ENCODE results near the gene ZNF513. TPM values are rescaled to one million over a fixed set of nuclear protein-coding genes. Genes with fewer than 3 reads are reported as not detected.

ZNF513 gene
- total and polyA plus RNA-seq, 2 experiments from 2014 or later, result 31.7 to 35.8 TPM

DNA sequence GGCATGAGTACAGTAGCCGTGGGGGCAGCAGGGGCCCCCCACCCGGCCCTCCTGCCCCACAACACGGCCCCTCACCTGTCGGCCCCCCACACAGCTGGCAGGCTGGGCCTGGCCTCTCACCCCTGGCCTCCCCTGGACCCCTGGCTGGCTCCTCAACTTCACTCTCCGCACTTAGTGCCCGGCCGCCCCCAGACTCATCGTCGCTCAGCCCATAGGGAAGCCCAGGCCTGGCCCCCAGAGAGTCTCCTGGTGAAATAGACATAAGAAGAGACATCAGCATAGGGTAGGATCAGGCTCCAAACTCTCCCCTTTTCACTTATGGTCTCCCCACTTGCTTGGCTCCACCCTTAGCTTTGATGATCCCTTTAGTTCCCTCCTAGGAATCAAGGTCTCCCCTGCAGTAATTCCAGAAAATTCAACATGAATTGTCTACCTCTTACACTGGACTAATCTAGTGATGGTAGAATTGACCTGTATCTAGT lies 1.7 kb downstream of the ZNF513 start:
- Histone ChIP-seq H3K27ac (peak overlapping the region; percentile 96), H3K4me1 (ENCODE audit: low read depth) (peaks cover 7% of the 10 kb centered on the region), H3K27me3 (no peaks in the 10 kb centered on the region), H3K36me3 (peaks cover 43% of the 10 kb centered on the region), H3K9me3 (ENCODE audit: low read depth) (no peaks in the 10 kb centered on the region), H3K4me3 (peak overlapping the region; percentile 62)
- no peak for DNase-seq (ENCODE audit: low read depth in 1 of 2, low spot score in 1 of 2)
- TF ChIP-seq, protein P1, sequence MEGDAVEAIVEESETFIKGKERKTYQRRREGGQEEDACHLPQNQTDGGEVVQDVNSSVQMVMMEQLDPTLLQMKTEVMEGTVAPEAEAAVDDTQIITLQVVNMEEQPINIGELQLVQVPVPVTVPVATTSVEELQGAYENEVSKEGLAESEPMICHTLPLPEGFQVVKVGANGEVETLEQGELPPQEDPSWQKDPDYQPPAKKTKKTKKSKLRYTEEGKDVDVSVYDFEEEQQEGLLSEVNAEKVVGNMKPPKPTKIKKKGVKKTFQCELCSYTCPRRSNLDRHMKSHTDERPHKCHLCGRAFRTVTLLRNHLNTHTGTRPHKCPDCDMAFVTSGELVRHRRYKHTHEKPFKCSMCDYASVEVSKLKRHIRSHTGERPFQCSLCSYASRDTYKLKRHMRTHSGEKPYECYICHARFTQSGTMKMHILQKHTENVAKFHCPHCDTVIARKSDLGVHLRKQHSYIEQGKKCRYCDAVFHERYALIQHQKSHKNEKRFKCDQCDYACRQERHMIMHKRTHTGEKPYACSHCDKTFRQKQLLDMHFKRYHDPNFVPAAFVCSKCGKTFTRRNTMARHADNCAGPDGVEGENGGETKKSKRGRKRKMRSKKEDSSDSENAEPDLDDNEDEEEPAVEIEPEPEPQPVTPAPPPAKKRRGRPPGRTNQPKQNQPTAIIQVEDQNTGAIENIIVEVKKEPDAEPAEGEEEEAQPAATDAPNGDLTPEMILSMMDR (IDR thresholded peaks at IDR 0.05; ENCODE audit: low read depth, low read length), result no peak

DNA sequence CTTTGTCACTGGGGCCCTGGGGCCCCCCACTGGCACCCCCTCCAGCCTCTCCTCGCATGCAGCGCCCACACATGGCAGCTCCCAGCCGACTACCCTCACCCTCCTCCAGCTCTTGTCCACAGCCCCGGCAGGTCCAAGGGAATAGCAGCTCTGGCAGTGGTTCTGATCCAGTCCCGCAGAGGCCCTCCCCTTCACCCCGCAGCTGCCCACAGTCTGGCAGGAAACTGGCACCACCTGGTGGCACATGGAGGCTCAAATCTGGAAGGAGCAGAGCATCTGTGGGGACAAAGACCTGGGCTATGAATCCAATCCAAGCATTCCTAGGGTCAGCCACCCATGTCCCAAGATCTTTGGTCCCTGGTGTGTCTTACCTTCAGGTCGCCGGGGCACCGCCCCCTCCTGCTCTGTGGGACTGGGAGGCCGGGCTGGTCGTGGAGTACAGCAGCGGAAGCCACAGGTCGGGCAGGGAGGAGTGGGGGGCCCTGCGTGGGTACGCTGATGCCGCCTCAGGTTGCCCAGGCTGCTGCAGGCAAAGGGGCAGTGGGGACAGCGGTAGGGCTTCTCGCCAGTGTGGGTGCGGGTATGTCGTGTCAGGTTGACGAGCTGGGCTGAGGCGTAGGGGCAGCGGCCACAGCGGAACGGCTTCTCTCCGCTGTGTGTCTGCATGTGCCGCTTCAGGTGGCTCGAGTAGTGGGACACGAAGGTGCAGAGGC lies 2.3 kb downstream of the ZNF513 start:
- Histone ChIP-seq H3K4me3 (no peak overlapping the region), H3K9me3 (ENCODE audit: low read depth) (no peaks in the 10 kb centered on the region), H3K4me1 (ENCODE audit: low read depth) (peaks cover 7% of the 10 kb centered on the region), H3K27ac (peak overlapping the region; percentile 96), H3K27me3 (no peaks in the 10 kb centered on the region), H3K36me3 (peaks cover 48% of the 10 kb centered on the region)
- peak in 1 of 2 donors; percentile 21 for DNase-seq (ENCODE audit: low read depth in 1 of 2, low spot score in 1 of 2)
- TF ChIP-seq, protein P1 (IDR thresholded peaks at IDR 0.05; ENCODE audit: low read depth, low read length), result peak; percentile 11

DNA sequence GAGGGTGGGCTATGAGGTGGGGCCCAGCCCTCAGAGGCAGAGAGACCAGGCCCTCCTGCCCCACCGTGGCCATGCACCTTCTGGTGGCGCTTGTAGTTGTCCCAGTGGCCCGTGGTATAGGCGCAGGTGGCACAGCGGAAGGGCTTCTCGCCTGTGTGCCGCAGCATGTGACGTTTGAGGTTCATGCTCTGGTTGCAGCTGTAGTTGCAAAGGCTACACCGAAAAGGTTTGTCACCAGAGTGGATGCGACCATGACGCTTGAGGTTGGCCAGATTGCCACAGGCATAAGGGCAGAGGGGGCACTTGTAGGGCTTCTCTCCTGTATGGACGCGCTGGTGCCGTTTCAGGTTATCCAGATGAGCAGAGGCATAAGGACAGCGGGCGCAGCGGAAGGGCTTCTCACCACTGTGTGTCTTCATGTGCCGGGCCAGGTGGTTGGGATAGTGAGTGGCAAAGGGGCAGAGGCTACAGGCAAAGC lies 2.9 kb downstream of the ZNF513 start:
- Histone ChIP-seq H3K36me3 (peaks cover 53% of the 10 kb centered on the region), H3K4me1 (ENCODE audit: low read depth) (peaks cover 7% of the 10 kb centered on the region), H3K4me3 (no peak overlapping the region), H3K27ac (peak overlapping the region; percentile 50), H3K27me3 (no peaks in the 10 kb centered on the region), H3K9me3 (ENCODE audit: low read depth) (no peaks in the 10 kb centered on the region)
- TF ChIP-seq, protein P1 (IDR thresholded peaks at IDR 0.05; ENCODE audit: low read depth, low read length), result no peak
- no peak for DNase-seq (ENCODE audit: low read depth in 1 of 2, low spot score in 1 of 2)

DNA sequence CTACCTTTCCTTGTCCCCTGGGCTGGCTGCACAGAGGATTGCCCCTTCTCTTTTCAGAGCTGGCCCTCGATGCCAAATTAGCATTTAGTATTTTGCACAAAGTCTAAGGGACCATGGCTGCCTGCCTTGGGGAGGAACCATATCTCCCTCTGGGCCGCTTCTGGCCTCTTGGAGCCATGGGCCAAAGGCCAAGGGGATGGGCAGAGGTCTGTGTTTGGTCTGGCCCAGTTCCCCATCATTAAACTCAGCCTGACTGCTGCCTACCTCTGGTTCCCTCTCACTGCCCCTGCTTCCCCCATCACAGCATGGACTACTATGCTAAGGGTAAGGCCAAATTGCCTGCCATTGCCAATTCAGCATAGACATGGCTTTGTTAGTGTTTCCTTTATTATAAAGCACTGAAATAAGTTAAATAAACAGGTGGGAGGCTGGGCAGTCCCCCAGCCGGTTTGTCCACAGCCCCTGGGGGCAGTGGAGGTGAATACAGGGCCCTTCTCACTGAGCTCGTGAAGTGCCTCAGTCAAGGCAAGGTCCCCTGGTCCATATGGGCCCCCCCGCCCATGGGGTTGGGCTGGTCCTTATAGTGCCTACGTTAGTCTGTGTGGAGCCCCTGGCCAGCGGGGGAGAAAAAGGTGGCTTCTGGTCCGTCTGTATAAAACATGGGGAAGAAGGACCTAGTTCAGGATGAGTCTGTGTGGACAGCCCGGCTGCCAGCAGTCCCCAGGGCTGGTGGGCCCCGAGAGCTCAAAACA lies 3.5 kb downstream of the ZNF513 start:
- H3K4me3 ChIP-seq, result no peak overlapping the region
- H3K4me1 ChIP-seq (ENCODE audit: low read depth), result peaks cover 11% of the 10 kb centered on the region
- H3K27ac ChIP-seq, result peak overlapping the region; percentile 50
- no peak for DNase-seq (ENCODE audit: low read depth in 1 of 2, low spot score in 1 of 2)
- peaks cover 49% of the 10 kb centered on the region for H3K36me3 ChIP-seq
- no peaks in the 10 kb centered on the region for H3K27me3 ChIP-seq
- TF ChIP-seq, protein P1 (IDR thresholded peaks at IDR 0.05; ENCODE audit: low read depth, low read length), result no peak
- no peaks in the 10 kb centered on the region for H3K9me3 ChIP-seq (ENCODE audit: low read depth)

DNA sequence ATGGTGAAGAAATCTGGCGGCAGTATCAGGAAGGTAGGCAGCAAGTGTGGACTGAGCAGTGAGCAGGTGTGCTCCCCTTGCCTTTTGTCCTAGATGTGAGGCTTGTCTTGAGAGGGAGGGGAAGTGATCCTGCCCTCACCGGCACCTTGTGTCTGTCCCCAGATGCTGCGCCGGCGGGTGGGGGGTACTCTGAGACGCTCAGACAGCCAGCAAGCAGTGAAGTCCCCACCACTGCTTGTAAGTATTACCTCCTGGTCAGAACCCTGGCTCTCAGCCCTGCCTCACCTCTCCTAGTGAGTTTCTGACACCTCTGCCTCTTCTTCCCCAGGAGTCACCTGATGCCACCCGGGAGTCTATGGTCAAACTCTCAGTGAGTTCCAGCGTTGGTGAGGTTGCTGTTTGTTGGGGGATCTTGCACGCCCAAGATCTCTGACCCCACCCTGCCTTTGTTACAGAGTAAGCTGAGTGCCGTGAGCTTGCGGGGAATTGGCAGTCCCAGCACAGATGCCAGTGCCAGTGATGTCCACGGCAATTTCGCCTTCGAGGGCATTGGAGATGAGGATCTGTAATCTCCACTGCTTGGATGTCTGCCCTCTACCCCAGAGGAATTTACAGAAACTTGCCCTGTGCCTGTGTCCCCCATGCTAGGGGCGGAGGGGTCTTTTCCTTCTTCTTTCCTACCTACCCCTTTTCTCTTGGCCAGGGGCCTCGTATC lies 4.2 kb downstream of the ZNF513 start:
- Histone ChIP-seq H3K4me3 (no peak overlapping the region), H3K27me3 (no peaks in the 10 kb centered on the region), H3K27ac (no peak overlapping the region), H3K4me1 (ENCODE audit: low read depth) (peaks cover 17% of the 10 kb centered on the region), H3K36me3 (peaks cover 45% of the 10 kb centered on the region), H3K9me3 (ENCODE audit: low read depth) (no peaks in the 10 kb centered on the region)
- no peak for DNase-seq (ENCODE audit: low read depth in 1 of 2, low spot score in 1 of 2)
- TF ChIP-seq, protein P1 (IDR thresholded peaks at IDR 0.05; ENCODE audit: low read depth, low read length), result no peak

Data from cardiac muscle cell (in vitro differentiated cells and primary cell).